ENCODE data around the gene NAT14. TPM values are rescaled to one million over a fixed set of nuclear protein-coding genes. Genes with fewer than 3 reads are reported as not detected.

The NAT14 gene
- total RNA-seq, 1 experiment from 2014 or later = 55.3 TPM

GRCh38 chr19:55526216-55527196, 41.5 kb downstream of the NAT14 start:
- Histone ChIP-seq H3K9me3 (ENCODE audit: control insufficient read depth in 1 of 2, insufficient read depth in 1 of 2, low read depth in 1 of 2, low read length in 2 of 2) (peaks cover 0 to 4% of the 10 kb centered on the region in 2 experiments; a peak in 1 of 4 replicates), H4K20me1 (ENCODE audit: insufficient read depth) (no peaks in the 10 kb centered on the region), H2AFZ (ENCODE audit: low read depth, low read length, poor library complexity, severe bottlenecking) (no peak overlapping the region), H3K4me1 (ENCODE audit: control insufficient read depth in 1 of 2, insufficient read depth in 2 of 2, low read length in 2 of 2) (peaks cover 0 to 4% of the 10 kb centered on the region in 2 experiments; a peak in 1 of 4 replicates), H3K27me3 (ENCODE audit: insufficient read depth, low read length) (no peaks in the 10 kb centered on the region), H3K9ac (ENCODE audit: low read length) (no peak overlapping the region), H3K27ac (ENCODE audit: low read depth, low read length) (no peak overlapping the region), H3K9me2 (ENCODE audit: insufficient read depth) (no peaks in the 10 kb centered on the region), H3K36me3 (ENCODE audit: control insufficient read depth in 1 of 2, insufficient read depth in 2 of 2, low read length in 2 of 2) (no peaks in the 10 kb centered on the region), H3K4me2 (ENCODE audit: low read length) (no peak overlapping the region), H3K4me3 (replicated peaks in 1 of 2; ENCODE audit: low read depth in 1 of 2, low read length in 2 of 2) (no peak overlapping the region), H3K79me2 (ENCODE audit: insufficient read depth, low read length) (no peaks in the 10 kb centered on the region)
- no peak for TF ChIP-seq SIN3A (IDR thresholded peaks at IDR 0.05; ENCODE audit: low read depth)
- TF ChIP-seq REST (IDR thresholded peaks at IDR 0.05; ENCODE audit: low read depth) = no peak
- TF ChIP-seq EGR1 (IDR thresholded peaks at IDR 0.05; ENCODE audit: low read depth) = no peak
- TF ChIP-seq TCF7L2 (IDR thresholded peaks at IDR 0.05; ENCODE audit: borderline replicate concordance, extremely low read depth, insufficient read depth, insufficient read length) = no peak
- TF ChIP-seq ZFX (IDR thresholded peaks at IDR 0.05) = no peak
- ChIA-PET RAD21 (ENCODE audit: low non-redundant PET in 1 of 2, low total read pairs in 2 of 2, uncharacterized antibody in 2 of 2, unreplicated experiment in 2 of 2) (no interaction called here), CTCF (no interaction called here), POLR2A (interaction anchor here (0.8 kb wide), 1 partner anchor 50 kb away, joined by 3 read pairs; the partner anchor contains the start of gene ZNF628)
- no TSS peak for BruUV-seq (replicated peaks)
- DNase-seq (ENCODE audit: low read depth, low spot score) (no peak), ATAC-seq (no peak)
- intact Hi-C loops (cut with micrococcal nuclease) = no loop called here
